ENCODE data around the gene SORCS2.
A peak's percentile ranks its signal among the peaks of the same experiment; 100 is the strongest.

The SORCS2 gene

GRCh38 chr4:7569810-7570783 is 377.8 kb downstream of the SORCS2 start:
- Histone ChIP-seq H3K9me3 (ENCODE audit: control insufficient read depth, insufficient read depth, low read depth, low read length) (no peaks in the 10 kb centered on the region), H3K4me1 (ENCODE audit: control insufficient read depth, insufficient read depth, low read length) (no peaks in the 10 kb centered on the region), H3K27ac (ENCODE audit: extremely low read depth, low read depth, low read length) (no peak overlapping the region), H3K4me3 (ENCODE audit: low read depth, low read length) (no peak overlapping the region), H3K36me3 (ENCODE audit: control insufficient read depth in 2 of 2, insufficient read depth in 1 of 2, low read length in 2 of 2) (no peaks in the 10 kb centered on the region)
- ChIA-PET CTCF (no interaction called here), POLR2A (no interaction called here)
- TF ChIP-seq KLF1 (tag by site-specific recombination; IDR thresholded peaks at IDR 0.05), result 0 out of 2 replicates have a peak, but pooled peaks have one; percentile 18
- TF ChIP-seq TCF7L2 (IDR thresholded peaks at IDR 0.05; ENCODE audit: borderline replicate concordance, low read depth, low read length), result no peak

DNA sequence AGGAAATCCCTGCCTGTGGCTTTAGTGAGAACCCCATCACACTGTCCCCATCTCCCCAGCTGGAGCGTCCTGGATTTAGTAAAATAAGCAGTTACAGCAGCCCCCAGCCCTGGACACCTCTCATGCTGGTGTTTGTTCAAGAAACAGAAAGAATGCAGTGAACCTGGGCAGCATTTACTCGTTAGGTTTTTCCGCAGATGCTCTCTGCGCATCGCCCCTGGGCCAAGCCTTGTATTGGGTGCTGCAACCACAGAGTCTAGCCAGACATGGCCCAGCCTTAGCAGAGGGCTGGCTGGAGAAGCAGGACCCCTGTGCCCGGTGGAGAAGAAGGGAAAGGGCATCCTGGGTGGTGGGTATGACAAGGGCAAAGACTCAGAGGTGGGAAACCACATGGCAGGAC is 378.7 kb downstream of the SORCS2 start:
- TF ChIP-seq ZNF596 (tag by site-specific recombination; IDR thresholded peaks at IDR 0.05), result no peak
- no peak for TF ChIP-seq KLF17 (tag by site-specific recombination; IDR thresholded peaks at IDR 0.05)
- no peak for TF ChIP-seq ZNF214 (tag by site-specific recombination; IDR thresholded peaks at IDR 0.05; ENCODE audit: borderline replicate concordance)
- TF ChIP-seq KLF10 (tag by site-specific recombination; IDR thresholded peaks at IDR 0.05), result no peak
- TF ChIP-seq, protein P1, sequence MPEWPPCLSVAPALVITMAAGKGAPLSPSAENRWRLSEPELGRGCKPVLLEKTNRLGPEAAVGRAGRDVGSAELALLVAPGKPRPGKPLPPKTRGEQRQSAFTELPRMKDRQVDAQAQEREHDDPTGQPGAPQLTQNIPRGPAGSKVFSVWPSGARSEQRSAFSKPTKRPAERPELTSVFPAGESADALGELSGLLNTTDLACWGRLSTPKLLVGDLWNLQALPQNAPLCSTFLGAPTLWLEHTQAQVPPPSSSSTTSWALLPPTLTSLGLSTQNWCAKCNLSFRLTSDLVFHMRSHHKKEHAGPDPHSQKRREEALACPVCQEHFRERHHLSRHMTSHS (tag by site-specific recombination; IDR thresholded peaks at IDR 0.05), result no peak
- TF ChIP-seq ZNF19 (tag by site-specific recombination; IDR thresholded peaks at IDR 0.05; ENCODE audit: low read depth), result no peak
- no peak for TF ChIP-seq ZNF654 (tag by site-specific recombination; IDR thresholded peaks at IDR 0.05; ENCODE audit: low read depth)
- no peak for TF ChIP-seq ZSCAN18 (tag by site-specific recombination; IDR thresholded peaks at IDR 0.05)
- TF ChIP-seq ZNF24 (tag by site-specific recombination; IDR thresholded peaks at IDR 0.05), result no peak
- no peak for TF ChIP-seq WT1 (tag by site-specific recombination; IDR thresholded peaks at IDR 0.05)
- TF ChIP-seq, protein P2, sequence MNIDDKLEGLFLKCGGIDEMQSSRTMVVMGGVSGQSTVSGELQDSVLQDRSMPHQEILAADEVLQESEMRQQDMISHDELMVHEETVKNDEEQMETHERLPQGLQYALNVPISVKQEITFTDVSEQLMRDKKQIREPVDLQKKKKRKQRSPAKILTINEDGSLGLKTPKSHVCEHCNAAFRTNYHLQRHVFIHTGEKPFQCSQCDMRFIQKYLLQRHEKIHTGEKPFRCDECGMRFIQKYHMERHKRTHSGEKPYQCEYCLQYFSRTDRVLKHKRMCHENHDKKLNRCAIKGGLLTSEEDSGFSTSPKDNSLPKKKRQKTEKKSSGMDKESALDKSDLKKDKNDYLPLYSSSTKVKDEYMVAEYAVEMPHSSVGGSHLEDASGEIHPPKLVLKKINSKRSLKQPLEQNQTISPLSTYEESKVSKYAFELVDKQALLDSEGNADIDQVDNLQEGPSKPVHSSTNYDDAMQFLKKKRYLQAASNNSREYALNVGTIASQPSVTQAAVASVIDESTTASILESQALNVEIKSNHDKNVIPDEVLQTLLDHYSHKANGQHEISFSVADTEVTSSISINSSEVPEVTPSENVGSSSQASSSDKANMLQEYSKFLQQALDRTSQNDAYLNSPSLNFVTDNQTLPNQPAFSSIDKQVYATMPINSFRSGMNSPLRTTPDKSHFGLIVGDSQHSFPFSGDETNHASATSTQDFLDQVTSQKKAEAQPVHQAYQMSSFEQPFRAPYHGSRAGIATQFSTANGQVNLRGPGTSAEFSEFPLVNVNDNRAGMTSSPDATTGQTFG (tag by site-specific recombination; IDR thresholded peaks at IDR 0.05; ENCODE audit: borderline replicate concordance), result no peak
- no peak for TF ChIP-seq SALL2 (tag by site-specific recombination; IDR thresholded peaks at IDR 0.05; ENCODE audit: borderline replicate concordance)
- no peak for TF ChIP-seq ZNF785 (tag by site-specific recombination; IDR thresholded peaks at IDR 0.05)
- TF ChIP-seq, protein P3, sequence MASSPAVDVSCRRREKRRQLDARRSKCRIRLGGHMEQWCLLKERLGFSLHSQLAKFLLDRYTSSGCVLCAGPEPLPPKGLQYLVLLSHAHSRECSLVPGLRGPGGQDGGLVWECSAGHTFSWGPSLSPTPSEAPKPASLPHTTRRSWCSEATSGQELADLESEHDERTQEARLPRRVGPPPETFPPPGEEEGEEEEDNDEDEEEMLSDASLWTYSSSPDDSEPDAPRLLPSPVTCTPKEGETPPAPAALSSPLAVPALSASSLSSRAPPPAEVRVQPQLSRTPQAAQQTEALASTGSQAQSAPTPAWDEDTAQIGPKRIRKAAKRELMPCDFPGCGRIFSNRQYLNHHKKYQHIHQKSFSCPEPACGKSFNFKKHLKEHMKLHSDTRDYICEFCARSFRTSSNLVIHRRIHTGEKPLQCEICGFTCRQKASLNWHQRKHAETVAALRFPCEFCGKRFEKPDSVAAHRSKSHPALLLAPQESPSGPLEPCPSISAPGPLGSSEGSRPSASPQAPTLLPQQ (tag by site-specific recombination; IDR thresholded peaks at IDR 0.05), result no peak
- no peak for TF ChIP-seq ZBTB48 (tag by site-specific recombination; IDR thresholded peaks at IDR 0.05)
- no peak for TF ChIP-seq GLIS1 (tag by site-specific recombination; IDR thresholded peaks at IDR 0.05)
- no peak for TF ChIP-seq SCRT2 (tag by site-specific recombination; IDR thresholded peaks at IDR 0.05)
- no peak for TF ChIP-seq OVOL3 (tag by site-specific recombination; IDR thresholded peaks at IDR 0.05)
- no peaks in the 10 kb centered on the region for H3K4me1 ChIP-seq (ENCODE audit: control insufficient read depth, insufficient read depth, low read length)
- CTCF ChIA-PET, result no interaction called here
- no peak overlapping the region for H3K27ac ChIP-seq (ENCODE audit: extremely low read depth, low read depth, low read length)
- no peaks in the 10 kb centered on the region for H3K9me3 ChIP-seq (ENCODE audit: control insufficient read depth, insufficient read depth, low read depth, low read length)
- no peaks in the 10 kb centered on the region for H3K36me3 ChIP-seq (ENCODE audit: control insufficient read depth in 2 of 2, insufficient read depth in 1 of 2, low read length in 2 of 2)
- POLR2A ChIA-PET, result no interaction called here
- H3K4me3 ChIP-seq (ENCODE audit: low read depth, low read length), result no peak overlapping the region

Data from HEK293 (cell line).